ENCODE measurements around the gene MAGEB6.
"Not testable (repeated sequence)": the region's sequence is repeated elsewhere in the genome, so short reads cannot be mapped to it uniquely, and the experiment has no call there.

Gene MAGEB6, protein sequence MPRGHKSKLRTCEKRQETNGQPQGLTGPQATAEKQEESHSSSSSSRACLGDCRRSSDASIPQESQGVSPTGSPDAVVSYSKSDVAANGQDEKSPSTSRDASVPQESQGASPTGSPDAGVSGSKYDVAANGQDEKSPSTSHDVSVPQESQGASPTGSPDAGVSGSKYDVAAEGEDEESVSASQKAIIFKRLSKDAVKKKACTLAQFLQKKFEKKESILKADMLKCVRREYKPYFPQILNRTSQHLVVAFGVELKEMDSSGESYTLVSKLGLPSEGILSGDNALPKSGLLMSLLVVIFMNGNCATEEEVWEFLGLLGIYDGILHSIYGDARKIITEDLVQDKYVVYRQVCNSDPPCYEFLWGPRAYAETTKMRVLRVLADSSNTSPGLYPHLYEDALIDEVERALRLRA
- 0 reads per million in 3 donors for total RNA-seq

- H3K27me3 ChIP-seq (replicated peaks; ENCODE audit: control insufficient read depth, insufficient read depth, low read length, poor library complexity, severe bottlenecking), result no peaks in the 10 kb centered on the region
- no peaks in the 10 kb centered on the region for H3K4me1 ChIP-seq (ENCODE audit: control insufficient read depth, insufficient read depth, low read length, poor library complexity, severe bottlenecking)
- H3K27ac ChIP-seq (ENCODE audit: insufficient read depth, low read length, poor library complexity, severe bottlenecking), result no peak within 1 kb of the TSS
- H3K4me3 ChIP-seq (ENCODE audit: insufficient read depth, low read depth, low read length, poor library complexity, severe bottlenecking), result no peak within 1 kb of the TSS
- no peaks in the 10 kb centered on the region for H3K9me3 ChIP-seq (ENCODE audit: control insufficient read depth, low read length)
- H3K36me3 ChIP-seq (ENCODE audit: control insufficient read depth, insufficient read depth, low read length), result no peaks in the 10 kb centered on the region
- DNase-seq, result no peak
These were observed at the start of gene MAGEB6 for GRCh38 chrX:26192204-26192603. Gene MAGEB6 (plus strand): TSS chrX:26192440. CDS start chrX:26193847, 1,407 bp downstream.

DNA sequence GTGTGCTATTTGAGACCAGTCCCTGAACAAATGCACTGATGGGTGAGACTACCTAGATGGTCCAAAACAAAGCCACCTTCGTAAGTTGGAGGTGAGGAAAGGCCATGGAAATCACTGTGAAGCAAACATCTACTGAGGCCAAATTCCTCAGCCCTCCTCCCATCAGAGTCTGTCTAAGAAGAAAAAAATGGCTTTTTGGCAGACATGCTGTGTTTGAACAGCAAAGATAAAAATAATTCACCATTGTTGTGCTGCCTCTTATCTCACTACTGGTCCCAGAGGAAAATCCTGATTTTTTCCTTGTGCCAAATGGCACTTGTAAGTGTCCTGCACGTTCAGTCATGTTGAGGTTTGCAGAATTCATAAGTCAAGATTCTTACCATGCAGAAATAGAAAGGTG is 46.2 kb upstream of the MAGEB6 start:
- Histone ChIP-seq H3K36me3 (ENCODE audit: control insufficient read depth, insufficient read depth, low read length) (no peaks in the 10 kb centered on the region), H3K27me3 (replicated peaks; ENCODE audit: control insufficient read depth, insufficient read depth, low read length, poor library complexity, severe bottlenecking) (no peaks in the 10 kb centered on the region), H3K4me3 (ENCODE audit: insufficient read depth, low read depth, low read length, poor library complexity, severe bottlenecking) (no peak overlapping the region), H3K4me1 (ENCODE audit: control insufficient read depth, insufficient read depth, low read length, poor library complexity, severe bottlenecking) (no peaks in the 10 kb centered on the region), H3K9me3 (ENCODE audit: control insufficient read depth, low read length) (no peaks in the 10 kb centered on the region), H3K27ac (ENCODE audit: insufficient read depth, low read length, poor library complexity, severe bottlenecking) (no peak overlapping the region)
- DNase-seq, result no peak

GRCh38 chrX:26160301-26160700 is 31.9 kb upstream of the MAGEB6 start, which contains the start of gene MAGEB6B:
Gene MAGEB6B (plus strand): TSS chrX:26160601. CDS start chrX:26160601, 0 bp downstream.
- no peak within 1 kb of the TSS for H3K27ac ChIP-seq (ENCODE audit: insufficient read depth, low read length, poor library complexity, severe bottlenecking)
- H3K36me3 ChIP-seq (ENCODE audit: control insufficient read depth, insufficient read depth, low read length), result no peaks in the 10 kb centered on the region
- H3K4me3 ChIP-seq (ENCODE audit: insufficient read depth, low read depth, low read length, poor library complexity, severe bottlenecking), result no peak within 1 kb of the TSS
- no peaks in the 10 kb centered on the region for H3K4me1 ChIP-seq (ENCODE audit: control insufficient read depth, insufficient read depth, low read length, poor library complexity, severe bottlenecking)
- DNase-seq, result no peak
- no peaks in the 10 kb centered on the region for H3K9me3 ChIP-seq (ENCODE audit: control insufficient read depth, low read length)
- H3K27me3 ChIP-seq (replicated peaks; ENCODE audit: control insufficient read depth, insufficient read depth, low read length, poor library complexity, severe bottlenecking), result no peaks in the 10 kb centered on the region

DNA sequence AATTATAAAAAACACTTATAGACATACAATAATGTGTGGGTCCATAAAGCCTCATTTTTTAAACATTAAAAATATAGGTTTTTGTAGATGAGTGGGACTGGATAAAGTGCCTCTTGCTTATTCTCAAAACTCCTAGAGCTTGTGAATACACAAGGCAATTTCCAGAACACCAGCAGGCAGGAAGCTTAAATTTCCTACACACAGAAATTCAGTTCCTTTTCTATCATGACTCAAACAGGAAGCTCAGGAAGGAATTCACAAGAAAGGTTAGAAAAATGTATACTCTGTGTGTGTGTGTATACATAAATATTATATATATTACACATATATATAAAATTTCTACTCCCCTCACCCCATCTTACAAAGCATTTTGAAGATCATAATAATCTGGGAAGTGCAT is 11.3 kb downstream of the MAGEB6 start:
- no peaks in the 10 kb centered on the region for H3K9me3 ChIP-seq (ENCODE audit: control insufficient read depth, low read length)
- no peaks in the 10 kb centered on the region for H3K27me3 ChIP-seq (replicated peaks; ENCODE audit: control insufficient read depth, insufficient read depth, low read length, poor library complexity, severe bottlenecking)
- DNase-seq, result no peak
- no peak overlapping the region for H3K27ac ChIP-seq (ENCODE audit: insufficient read depth, low read length, poor library complexity, severe bottlenecking)
- H3K4me3 ChIP-seq (ENCODE audit: insufficient read depth, low read depth, low read length, poor library complexity, severe bottlenecking), result no peak overlapping the region
- no peaks in the 10 kb centered on the region for H3K36me3 ChIP-seq (ENCODE audit: control insufficient read depth, insufficient read depth, low read length)
- no peaks in the 10 kb centered on the region for H3K4me1 ChIP-seq (ENCODE audit: control insufficient read depth, insufficient read depth, low read length, poor library complexity, severe bottlenecking)

DNA sequence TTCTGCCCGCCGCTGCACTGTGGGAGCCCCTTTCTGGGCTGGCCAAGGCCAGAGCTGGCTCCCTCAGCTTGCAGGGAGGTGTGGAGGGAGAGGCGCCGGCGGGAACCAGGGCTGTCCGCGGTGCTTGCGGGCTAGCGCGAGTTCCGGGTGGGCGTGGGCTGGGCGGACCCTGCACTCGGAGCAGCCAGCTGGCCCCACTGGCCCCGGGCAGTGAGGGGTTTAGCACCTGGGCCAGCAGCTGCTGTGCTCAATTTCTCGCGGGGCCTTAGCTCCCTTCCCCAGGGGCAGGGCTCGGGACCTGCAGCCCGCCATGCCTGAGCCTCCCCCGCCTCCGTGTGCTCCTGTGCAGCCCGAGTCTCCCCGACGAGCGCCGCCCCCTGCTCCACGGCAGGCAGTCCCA is 12.5 kb downstream of the MAGEB6 start:
- H3K4me3 ChIP-seq (ENCODE audit: insufficient read depth, low read depth, low read length, poor library complexity, severe bottlenecking), result not testable (repeated sequence)

GRCh38 chrX:26208012-26208411 is 15.8 kb downstream of the MAGEB6 start:
- Histone ChIP-seq H3K9me3 (ENCODE audit: control insufficient read depth, low read length) (no peaks in the 10 kb centered on the region), H3K4me1 (ENCODE audit: control insufficient read depth, insufficient read depth, low read length, poor library complexity, severe bottlenecking) (no peaks in the 10 kb centered on the region), H3K27ac (ENCODE audit: insufficient read depth, low read length, poor library complexity, severe bottlenecking) (no peak overlapping the region), H3K27me3 (replicated peaks; ENCODE audit: control insufficient read depth, insufficient read depth, low read length, poor library complexity, severe bottlenecking) (no peaks in the 10 kb centered on the region), H3K36me3 (ENCODE audit: control insufficient read depth, insufficient read depth, low read length) (no peaks in the 10 kb centered on the region), H3K4me3 (ENCODE audit: insufficient read depth, low read depth, low read length, poor library complexity, severe bottlenecking) (no peak overlapping the region)
- no peak for DNase-seq

More for the DNA sequence above, 12.5 kb downstream of the MAGEB6 start:
- H3K36me3 ChIP-seq (ENCODE audit: control insufficient read depth, insufficient read depth, low read length); H3K27me3 ChIP-seq (replicated peaks; ENCODE audit: control insufficient read depth, insufficient read depth, low read length, poor library complexity, severe bottlenecking); H3K27ac ChIP-seq (ENCODE audit: insufficient read depth, low read length, poor library complexity, severe bottlenecking); H3K4me1 ChIP-seq (ENCODE audit: control insufficient read depth, insufficient read depth, low read length, poor library complexity, severe bottlenecking); DNase-seq; H3K9me3 ChIP-seq (ENCODE audit: control insufficient read depth, low read length): not testable (repeated sequence)

DNA sequence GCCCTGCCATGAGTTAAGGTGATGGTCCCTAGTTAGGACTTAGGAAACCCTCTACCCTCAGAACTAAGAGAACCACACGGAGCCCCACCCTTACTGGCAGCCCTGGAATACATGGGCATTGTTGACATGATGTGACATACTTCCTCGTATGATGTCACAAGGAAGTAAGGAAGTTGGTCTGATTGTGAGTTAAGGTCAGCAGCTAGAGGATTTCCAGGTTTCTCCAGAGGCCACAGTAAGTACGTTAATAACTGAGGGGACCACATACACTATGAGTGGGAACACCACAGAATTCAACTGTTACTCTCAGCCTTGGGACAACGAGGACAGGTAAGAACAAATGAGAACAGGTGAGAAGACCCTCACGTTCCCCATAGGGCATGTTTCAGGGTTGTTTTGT is 23.6 kb downstream of the MAGEB6 start, which contains the start of gene MAGEB5:
MAGEB5 (plus strand) TSS at position 301 of the 400 bp plus-strand sequence. CDS start 1,133 bp downstream, outside the sequence.
- H3K4me1 ChIP-seq (ENCODE audit: control insufficient read depth, insufficient read depth, low read length, poor library complexity, severe bottlenecking), result no peaks in the 10 kb centered on the region

GRCh38 chrX:26219351-26219750 is 27.1 kb downstream of the MAGEB6 start:
- no peaks in the 10 kb centered on the region for H3K36me3 ChIP-seq (ENCODE audit: control insufficient read depth, insufficient read depth, low read length)
- H3K4me1 ChIP-seq (ENCODE audit: control insufficient read depth, insufficient read depth, low read length, poor library complexity, severe bottlenecking), result no peaks in the 10 kb centered on the region
- H3K27me3 ChIP-seq (replicated peaks; ENCODE audit: control insufficient read depth, insufficient read depth, low read length, poor library complexity, severe bottlenecking), result no peaks in the 10 kb centered on the region
- H3K27ac ChIP-seq (ENCODE audit: insufficient read depth, low read length, poor library complexity, severe bottlenecking), result no peak overlapping the region
- H3K9me3 ChIP-seq (ENCODE audit: control insufficient read depth, low read length), result no peaks in the 10 kb centered on the region
- no peak overlapping the region for H3K4me3 ChIP-seq (ENCODE audit: insufficient read depth, low read depth, low read length, poor library complexity, severe bottlenecking)
- no peak for DNase-seq

More for the DNA sequence above, 23.6 kb downstream of the MAGEB6 start, which contains the start of gene MAGEB5:
- H3K27ac ChIP-seq (ENCODE audit: insufficient read depth, low read length, poor library complexity, severe bottlenecking), result no peak within 1 kb of the TSS
- H3K36me3 ChIP-seq (ENCODE audit: control insufficient read depth, insufficient read depth, low read length), result no peaks in the 10 kb centered on the region
- DNase-seq, result no peak
- H3K4me3 ChIP-seq (ENCODE audit: insufficient read depth, low read depth, low read length, poor library complexity, severe bottlenecking), result no peak within 1 kb of the TSS
- no peaks in the 10 kb centered on the region for H3K27me3 ChIP-seq (replicated peaks; ENCODE audit: control insufficient read depth, insufficient read depth, low read length, poor library complexity, severe bottlenecking)
- no peaks in the 10 kb centered on the region for H3K9me3 ChIP-seq (ENCODE audit: control insufficient read depth, low read length)

- H3K4me3 ChIP-seq (ENCODE audit: insufficient read depth, low read depth, low read length, poor library complexity, severe bottlenecking), result no peak overlapping the region
- H3K27me3 ChIP-seq (replicated peaks; ENCODE audit: control insufficient read depth, insufficient read depth, low read length, poor library complexity, severe bottlenecking), result no peaks in the 10 kb centered on the region
- H3K4me1 ChIP-seq (ENCODE audit: control insufficient read depth, insufficient read depth, low read length, poor library complexity, severe bottlenecking), result no peaks in the 10 kb centered on the region
- no peaks in the 10 kb centered on the region for H3K36me3 ChIP-seq (ENCODE audit: control insufficient read depth, insufficient read depth, low read length)
- no peak for DNase-seq
- no peaks in the 10 kb centered on the region for H3K9me3 ChIP-seq (ENCODE audit: control insufficient read depth, low read length)
- H3K27ac ChIP-seq (ENCODE audit: insufficient read depth, low read length, poor library complexity, severe bottlenecking), result no peak overlapping the region
These were observed 41.9 kb downstream of the MAGEB6 start for GRCh38 chrX:26234177-26234576.
